Measurements from ENCODE around the gene TACR2. TPM values are rescaled to one million over a fixed set of nuclear protein-coding genes. Genes with fewer than 3 reads are reported as not detected.

The TACR2 gene
- total RNA-seq, 6 donors from 2014 or later: 0.94 to 1.4 (median 1.2) TPM; not detected in 3

DNA sequence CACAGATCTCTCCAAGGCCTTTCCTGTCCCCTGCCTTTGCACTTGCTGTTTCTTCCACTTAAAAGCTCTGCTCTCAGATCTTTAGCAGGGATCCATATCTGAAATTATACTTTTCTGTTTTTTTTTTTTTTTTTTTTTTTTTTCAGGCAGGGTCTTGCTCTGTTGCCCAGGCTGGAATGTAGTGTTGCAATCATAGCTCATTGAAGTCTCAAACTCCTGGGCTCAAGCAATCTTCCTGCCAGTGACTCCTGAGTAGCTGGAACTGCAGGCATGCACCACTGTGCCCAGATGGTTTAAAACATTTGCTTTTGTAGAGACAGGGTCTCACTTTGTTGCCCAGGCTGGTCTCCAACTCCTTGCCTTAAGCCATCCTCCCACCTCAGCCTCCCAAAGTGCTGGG, 29.5 kb upstream of the TACR2 start:
- H3K27me3 ChIP-seq: no peaks in the 10 kb centered on the region
- peaks cover 26 to 35% (median 29%) of the 10 kb centered on the region in 4 donors for H3K4me1 ChIP-seq
- ATAC-seq (ENCODE audit: low FRiP score in 2 of 2) (no peak), DNase-seq (no peak)
- H3K36me3 ChIP-seq: no peaks in the 10 kb centered on the region
- H3K9me3 ChIP-seq: no peaks in the 10 kb centered on the region
- peak overlapping the region in 1 of 4 donors; percentile 26 for H3K27ac ChIP-seq
- H3K4me3 ChIP-seq: no peak overlapping the region
- TF ChIP-seq POLR2AphosphoS5 (IDR thresholded peaks at IDR 0.05) (no peak), POLR2A (IDR thresholded peaks at IDR 0.05) (no peak), CTCF (IDR thresholded peaks at IDR 0.05) (no peak), EP300 (IDR thresholded peaks at IDR 0.05) (no peak)

GRCh38 chr10:69445041-69445440, 28.3 kb upstream of the TACR2 start:
- H3K4me1 ChIP-seq: peaks cover 17 to 27% (median 22%) of the 10 kb centered on the region in 4 donors
- H3K9me3 ChIP-seq: no peaks in the 10 kb centered on the region
- H3K27me3 ChIP-seq: no peaks in the 10 kb centered on the region
- H3K4me3 ChIP-seq: no peak overlapping the region
- DNase-seq: peak in 1 of 2 donors; percentile 58
- TF ChIP-seq POLR2A (IDR thresholded peaks at IDR 0.05) (no peak), EP300 (IDR thresholded peaks at IDR 0.05) (no peak), CTCF (IDR thresholded peaks at IDR 0.05) (no peak), POLR2AphosphoS5 (IDR thresholded peaks at IDR 0.05) (no peak)
- no peak overlapping the region for H3K27ac ChIP-seq
- H3K36me3 ChIP-seq: no peaks in the 10 kb centered on the region
- 54 to 70% methylated on average over 4 of the region's 4 CpGs for WGBS, 2 donors
- ATAC-seq (ENCODE audit: low FRiP score in 2 of 2): no peak

GRCh38 chr10:69443354-69443753, 26.6 kb upstream of the TACR2 start:
- H3K9me3 ChIP-seq: no peaks in the 10 kb centered on the region
- TF ChIP-seq POLR2AphosphoS5 (IDR thresholded peaks at IDR 0.05) (no peak), EP300 (IDR thresholded peaks at IDR 0.05) (no peak), CTCF (IDR thresholded peaks at IDR 0.05) (no peak)
- ATAC-seq (ENCODE audit: low FRiP score in 2 of 2) (no peak), DNase-seq (no peak)
- H3K4me3 ChIP-seq: no peak overlapping the region
- H3K27ac ChIP-seq: no peak overlapping the region
- H3K27me3 ChIP-seq: no peaks in the 10 kb centered on the region
- H3K4me1 ChIP-seq: peaks cover 22 to 36% (median 29%) of the 10 kb centered on the region in 4 donors
- 80 to 89% methylated on average over 1 of the region's 1 CpG for WGBS, 2 donors
- no peaks in the 10 kb centered on the region for H3K36me3 ChIP-seq

DNA sequence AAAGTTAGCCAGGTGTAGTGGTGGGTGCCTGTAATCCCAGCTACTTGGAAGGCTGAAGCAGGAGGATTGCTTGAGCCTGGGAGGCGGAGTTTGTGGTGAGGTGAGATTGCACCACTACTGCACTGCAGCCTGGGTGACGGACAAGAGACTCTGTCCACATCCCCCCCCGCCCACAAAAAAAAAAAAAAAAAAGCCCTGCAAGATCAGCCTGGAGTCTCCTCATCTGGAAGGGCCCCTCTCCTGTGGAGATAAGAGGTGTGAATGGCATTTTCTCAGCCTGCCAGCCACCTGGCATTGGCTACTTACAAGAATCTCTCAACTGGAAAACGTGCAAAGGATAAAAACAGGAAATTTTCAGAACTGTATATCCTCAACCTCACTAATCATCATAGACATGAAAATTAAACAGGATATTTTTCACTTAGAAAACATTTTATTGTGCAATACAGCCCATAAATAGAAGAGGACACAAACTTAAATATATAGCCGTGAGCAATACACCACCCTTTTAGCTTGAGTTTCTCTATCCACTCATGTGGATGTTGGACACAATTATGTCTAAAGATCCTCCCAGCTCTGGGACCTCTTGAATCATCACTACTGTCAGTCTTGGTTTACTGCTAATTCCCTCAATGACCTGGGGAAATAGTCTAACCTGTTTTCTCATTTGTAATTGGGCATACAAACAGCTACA, 23.2 kb upstream of the TACR2 start:
- DNase-seq (peak in 1 of 2 donors; percentile 91), ATAC-seq (ENCODE audit: low FRiP score in 2 of 2) (peak; percentile 64 to 82)
- Histone ChIP-seq H3K36me3 (no peaks in the 10 kb centered on the region), H3K4me3 (no peak overlapping the region), H3K27me3 (no peaks in the 10 kb centered on the region), H3K9me3 (no peaks in the 10 kb centered on the region), H3K27ac (peak overlapping the region; percentile 79 to 84 (median 82)), H3K4me1 (peaks cover 16 to 26% (median 26%) of the 10 kb centered on the region in 4 donors)
- 30 to 34% methylated on average over 5 of the region's 5 CpGs for WGBS, 2 donors
- TF ChIP-seq POLR2A (IDR thresholded peaks at IDR 0.05): peak in 1 of 4 donors; percentile 27
- no peak for TF ChIP-seq POLR2AphosphoS5 (IDR thresholded peaks at IDR 0.05)
- no peak for TF ChIP-seq EP300 (IDR thresholded peaks at IDR 0.05)

- peak in 1 of 2 donors; percentile 65 for DNase-seq
- peaks cover 16 to 26% (median 26%) of the 10 kb centered on the region in 4 donors for H3K4me1 ChIP-seq
- H3K36me3 ChIP-seq: no peaks in the 10 kb centered on the region
- no peak overlapping the region for H3K4me3 ChIP-seq
- TF ChIP-seq POLR2AphosphoS5 (IDR thresholded peaks at IDR 0.05) (no peak), CTCF (IDR thresholded peaks at IDR 0.05) (no peak), EP300 (IDR thresholded peaks at IDR 0.05) (no peak), POLR2A (IDR thresholded peaks at IDR 0.05) (no peak)
- WGBS, 2 donors: 41 to 56% methylated on average over 2 to 5 of the region's 5 CpGs
- H3K27me3 ChIP-seq: no peaks in the 10 kb centered on the region
- peak; percentile 28 to 54 for ATAC-seq (ENCODE audit: low FRiP score in 2 of 2)
- H3K9me3 ChIP-seq: no peaks in the 10 kb centered on the region
- H3K27ac ChIP-seq: peak overlapping the region; percentile 79 to 84 (median 82)
Measured at GRCh38 chr10:69439350-69439739, 22.6 kb upstream of the TACR2 start.

All from upper lobe of left lung (tissue), 6 donors.